HCT116 (cell line): ENCODE data around the gene PLK1. TPM values are rescaled to one million over a fixed set of nuclear protein-coding genes. Genes with fewer than 3 reads are reported as not detected.

Source experiments
- ATAC-seq: fragments of 200-7000 bp; cut with Tn5 transposase; 2 replicates; pipeline ENCODE4 v1.9.1; 2020; ENCODE audit warnings: mild to moderate bottlenecking, moderate library complexity
- BruUV-seq: library from RNA; stranded (reverse); fragments of 400-500 nt; replicated peaks from 2 replicates; lab custom pipeline; 2021; lab: Mats Ljungman, UMichigan
- CTCF ChIA-PET: fragments of 300-600 bp; sonication (Branson Sonifier 250); formaldehyde crosslinking; loops from one replicate; lab custom pipeline; 2021; ENCODE audit warnings: antibody characterized with exemption; lab: Charles Lee
- POLR2A ChIA-PET: fragments of 300-600, 350-600 bp; sonication (Branson Sonifier 250); formaldehyde crosslinking; loops from one replicate; lab custom pipeline; 2021; ENCODE audit warnings: antibody characterized with exemption; lab: Charles Lee
- RAD21 ChIA-PET, 2 experiments: fragments of 300-600 bp; sonication (Branson Sonifier 250); formaldehyde crosslinking; loops; one replicate each; lab custom pipeline; 2023; ENCODE audit warnings: low total read pairs in 2 of 2; ENCODE audit not compliant: uncharacterized antibody in 2 of 2, unreplicated experiment in 2 of 2, low non-redundant PET in 1 of 2; lab: Charles Lee
- DNase-seq: peaks from one replicate; pipeline ENCODE4 v3.0.0-alpha.2; 2010; ENCODE audit warnings: low read depth, low spot score
- H2AFZ ChIP-seq: fragments of 200-600 bp; shearing (Covaris generic), sonication (generic); 2 replicates; pipeline ENCODE4 v1.6.1; 2017; ENCODE audit warnings: low read depth, mixed run types, mixed read lengths, antibody characterized with exemption, low read length; ENCODE audit not compliant: poor library complexity, severe bottlenecking
- H3K27ac ChIP-seq: 2 replicates; pipeline ENCODE4 v1.5.1; 2012; ENCODE audit warnings: low read depth, low read length
- H3K27me3 ChIP-seq: fragments of 200-600 bp; sonication (generic); 2 replicates; pipeline ENCODE4 v1.6.1; 2016; ENCODE audit warnings: mixed run types, low read length, mixed read lengths; ENCODE audit not compliant: insufficient read depth
- H3K36me3 ChIP-seq, 2 experiments: fragments of 200-500 bp in 1 of 2; fragments of 200-600 bp in 1 of 2; sonication (Bioruptor generic) in 1 of 2; sonication (generic) in 1 of 2; 2 replicates each; pipeline versions ENCODE4 v1.5.1 to v1.6.1; 2014 to 2016; ENCODE audit warnings: low read length in 2 of 2, inconsistent platforms in 1 of 2, mixed read lengths in 1 of 2, mixed run types in 1 of 2; ENCODE audit not compliant: insufficient read depth in 2 of 2, control insufficient read depth in 1 of 2
- H3K4me1 ChIP-seq, 2 experiments: fragments of 200-600 bp in 1 of 2; sonication (generic) in 1 of 2; 2 replicates each; pipeline versions ENCODE4 v1.5.1 to v1.6.1; 2012 to 2017; ENCODE audit warnings: low read length in 2 of 2, inconsistent platforms in 1 of 2, mild to moderate bottlenecking in 1 of 2, mixed read lengths in 1 of 2, mixed run types in 1 of 2, moderate library complexity in 1 of 2; ENCODE audit not compliant: insufficient read depth in 2 of 2, control insufficient read depth in 1 of 2
- H3K4me2 ChIP-seq: fragments of 200-600 bp; sonication (generic); 2 replicates; pipeline ENCODE4 v1.6.1; 2017; ENCODE audit warnings: mixed run types, low read length, mixed read lengths
- H3K4me3 ChIP-seq, 2 experiments: fragments of 200-600 bp in 1 of 2; sonication (generic) in 1 of 2; replicated peaks in 1 of 2; 2 replicates each; pipeline ENCODE4 v1.5.1; 2011 to 2016; ENCODE audit warnings: low read length in 2 of 2, control low read depth in 1 of 2, low read depth in 1 of 2, mild to moderate bottlenecking in 1 of 2, mixed read lengths in 1 of 2, mixed run types in 1 of 2
- H3K79me2 ChIP-seq: fragments of 200-600 bp; sonication (generic); 2 replicates; pipeline ENCODE4 v1.6.1; 2017; ENCODE audit warnings: mild to moderate bottlenecking, mixed run types, low read length, moderate library complexity, mixed read lengths; ENCODE audit not compliant: insufficient read depth
- H3K9ac ChIP-seq: fragments of 200-600 bp; sonication (generic); 2 replicates; pipeline ENCODE4 v1.6.1; 2016; ENCODE audit warnings: low read length, mixed read lengths
- H3K9me2 ChIP-seq: fragments of 200-600 bp; sonication (generic), shearing (Covaris generic); 2 replicates; pipeline ENCODE4 v1.6.1; 2017; ENCODE audit warnings: mixed run types, mild to moderate bottlenecking, moderate library complexity; ENCODE audit not compliant: insufficient read depth
- H3K9me3 ChIP-seq, 2 experiments: fragments of 200-500 bp in 1 of 2; fragments of 200-600 bp in 1 of 2; sonication (Bioruptor generic) in 1 of 2; sonication (generic) in 1 of 2; 2 replicates each; pipeline ENCODE4 v1.6.1; 2014 to 2017; ENCODE audit warnings: low read length in 2 of 2, mixed read lengths in 2 of 2, inconsistent platforms in 1 of 2, low read depth in 1 of 2, mild to moderate bottlenecking in 1 of 2, mixed run types in 1 of 2, moderate library complexity in 1 of 2; ENCODE audit not compliant: control insufficient read depth in 1 of 2, insufficient read depth in 1 of 2
- H4K20me1 ChIP-seq: fragments of 200-600 bp; sonication (generic), shearing (Covaris generic); 2 replicates; pipeline ENCODE4 v1.6.1; 2017; ENCODE audit warnings: mixed run types, mild to moderate bottlenecking, moderate library complexity; ENCODE audit not compliant: insufficient read depth
- CBX3 ChIP-seq: IDR thresholded peaks from 2 replicates; pipeline ENCODE4 v1.6.1; 2012; ENCODE audit warnings: low read depth
- ELF1 ChIP-seq: IDR thresholded peaks from 2 replicates; pipeline ENCODE4 v1.6.1; 2012; ENCODE audit warnings: low read depth, borderline replicate concordance
- POLR2AphosphoS5 ChIP-seq: IDR thresholded peaks from 2 replicates; pipeline ENCODE4 v1.6.1; 2011; ENCODE audit warnings: mild to moderate bottlenecking, low read depth, low read length, moderate library complexity
- REST ChIP-seq: IDR thresholded peaks from 2 replicates; pipeline ENCODE4 v1.6.1; 2012; ENCODE audit warnings: low read depth
- SP1 ChIP-seq: IDR thresholded peaks from 2 replicates; pipeline ENCODE4 v1.6.1; 2012; ENCODE audit warnings: low read depth
- TCF7L2 ChIP-seq: IDR thresholded peaks from 2 replicates; pipeline ENCODE4 v1.7.0; 2011; ENCODE audit warnings: borderline replicate concordance, inconsistent platforms; ENCODE audit not compliant: insufficient read depth, insufficient read length; ENCODE audit errors: extremely low read depth
- ZFX ChIP-seq: fragments of 450-650 bp; IDR thresholded peaks from 2 replicates; pipeline ENCODE4 v1.6.1; 2017
- intact Hi-C: fragments of 100-400 bp; cut with micrococcal nuclease; formaldehyde crosslinking; loops from 2 replicates; pipeline ENCODE4 v1.10.0; 2022
- total RNA-seq: library from RNA; stranded (reverse); gene quantifications from one replicate; pipeline ENCODE4 v1.2.1, GENCODE V29; 2021; ENCODE audit not compliant: unreplicated experiment

Gene PLK1
- total RNA-seq, 1 experiment from 2014 or later = 144 TPM

- no peak for TF ChIP-seq CBX3
- POLR2A ChIA-PET = interaction anchor here (1.3 kb wide), 1 partner anchor 15 kb away, joined by 3 read pairs; no protein-coding TSS in a partner anchor
- Histone ChIP-seq H2AFZ (no peak overlapping the region), H3K4me3 (no peak overlapping the region), H3K9me3 (no peaks in the 10 kb centered on the region), H4K20me1 (peaks cover 6% of the 10 kb centered on the region; the same call in 1 of the 2 replicates), H3K79me2 (peaks cover 33% of the 10 kb centered on the region), H3K9ac (no peak overlapping the region), H3K9me2 (no peaks in the 10 kb centered on the region), H3K27ac (no peak overlapping the region), H3K4me2 (no peak overlapping the region), H3K36me3 (peaks cover 14 to 17% of the 10 kb centered on the region in 2 experiments), H3K4me1 (peaks cover 7 to 21% of the 10 kb centered on the region in 2 experiments; a peak in 3 of 4 replicates), H3K27me3 (no peaks in the 10 kb centered on the region)
- no TSS peak for BruUV-seq
- ATAC-seq = no peak
- CTCF ChIA-PET = interaction anchor here (1.2 to 1.6 kb wide), 3 partner anchors 17 to 828 kb away, joined by 3 to 9 read pairs (median 4); no protein-coding TSS in a partner anchor
- RAD21 ChIA-PET = no interaction called here
- no peak for DNase-seq
- intact Hi-C loops = loop anchor here (5.0 kb wide), 2 partner anchors 340 to 360 kb away; no protein-coding TSS in a partner anchor
Measured at GRCh38 chr16:23676924-23677480, 1.7 kb upstream of the PLK1 start.

GRCh38 chr16:23679274-23679985 is 741 bp downstream of the PLK1 start:
- H3K79me2 ChIP-seq = peaks cover 57% of the 10 kb centered on the region
- no TSS peak for BruUV-seq
- ATAC-seq = peak; percentile 55
- H3K27me3 ChIP-seq = no peaks in the 10 kb centered on the region
- peaks cover 6% of the 10 kb centered on the region; the same call in 1 of the 2 replicates for H4K20me1 ChIP-seq
- RAD21 ChIA-PET = no interaction called here
- H3K36me3 ChIP-seq = peaks cover 32 to 38% of the 10 kb centered on the region in 2 experiments
- CTCF ChIA-PET = no interaction called here
- peak overlapping the region; percentile 92 for H3K4me2 ChIP-seq
- intact Hi-C loops = loop anchor here (5.0 kb wide), 2 partner anchors 338 to 358 kb away; no protein-coding TSS in a partner anchor
- H2AFZ ChIP-seq = no peak overlapping the region
- POLR2A ChIA-PET = no interaction called here
- peak overlapping the region; percentile 96 to 99 for H3K4me3 ChIP-seq
- TF ChIP-seq ELF1 = no peak
- TF ChIP-seq ZFX = no peak
- no peak for TF ChIP-seq CBX3
- TF ChIP-seq REST = no peak
- no peak for TF ChIP-seq POLR2AphosphoS5
- TF ChIP-seq SP1 = no peak
- TF ChIP-seq TCF7L2 = no peak
- peak overlapping the region; percentile 61 for H3K27ac ChIP-seq
- H3K9me3 ChIP-seq = no peaks in the 10 kb centered on the region
- H3K9ac ChIP-seq = peak overlapping the region; percentile 88
- peaks cover 7 to 21% of the 10 kb centered on the region in 2 experiments; a peak in 3 of 4 replicates for H3K4me1 ChIP-seq
- no peak for DNase-seq
- no peaks in the 10 kb centered on the region for H3K9me2 ChIP-seq
